Measurements from ENCODE around the gene C12orf57.

C12orf57 gene

DNA sequence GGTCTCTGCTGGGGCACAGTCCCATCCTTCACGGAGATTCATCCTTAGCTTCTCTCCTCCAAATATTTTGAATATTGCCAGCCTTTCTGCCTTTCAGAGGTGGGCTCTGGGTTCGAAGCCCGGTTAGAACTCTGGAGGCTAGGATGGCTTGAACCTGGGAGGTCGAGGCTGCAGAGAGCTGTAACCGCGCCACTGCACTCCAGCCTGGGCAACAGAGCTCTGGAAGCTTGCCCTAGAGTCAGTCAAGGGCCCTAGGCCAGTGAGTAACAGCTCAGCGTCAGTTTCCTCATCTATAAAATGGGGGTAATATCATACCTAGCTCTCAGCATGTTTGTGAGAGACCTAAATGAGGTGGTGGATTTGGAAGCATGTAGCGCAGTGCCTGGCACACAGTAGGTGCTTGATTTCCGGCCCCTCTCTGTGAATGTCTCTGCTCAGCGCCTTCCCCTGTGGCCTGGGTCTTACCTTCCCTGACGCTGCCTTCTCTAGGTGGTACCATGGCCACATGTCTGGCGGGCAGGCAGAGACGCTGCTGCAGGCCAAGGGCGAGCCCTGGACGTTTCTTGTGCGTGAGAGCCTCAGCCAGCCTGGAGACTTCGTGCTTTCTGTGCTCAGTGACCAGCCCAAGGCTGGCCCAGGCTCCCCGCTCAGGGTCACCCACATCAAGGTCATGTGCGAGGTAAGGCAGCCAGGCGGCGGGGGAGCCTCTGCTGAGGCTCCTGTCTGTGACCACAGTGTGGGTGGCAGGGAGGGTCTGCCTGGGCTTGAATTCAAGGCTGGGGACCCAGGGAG, 10.7 kb downstream of the C12orf57 start:
- no peak for DNase-seq

DNA sequence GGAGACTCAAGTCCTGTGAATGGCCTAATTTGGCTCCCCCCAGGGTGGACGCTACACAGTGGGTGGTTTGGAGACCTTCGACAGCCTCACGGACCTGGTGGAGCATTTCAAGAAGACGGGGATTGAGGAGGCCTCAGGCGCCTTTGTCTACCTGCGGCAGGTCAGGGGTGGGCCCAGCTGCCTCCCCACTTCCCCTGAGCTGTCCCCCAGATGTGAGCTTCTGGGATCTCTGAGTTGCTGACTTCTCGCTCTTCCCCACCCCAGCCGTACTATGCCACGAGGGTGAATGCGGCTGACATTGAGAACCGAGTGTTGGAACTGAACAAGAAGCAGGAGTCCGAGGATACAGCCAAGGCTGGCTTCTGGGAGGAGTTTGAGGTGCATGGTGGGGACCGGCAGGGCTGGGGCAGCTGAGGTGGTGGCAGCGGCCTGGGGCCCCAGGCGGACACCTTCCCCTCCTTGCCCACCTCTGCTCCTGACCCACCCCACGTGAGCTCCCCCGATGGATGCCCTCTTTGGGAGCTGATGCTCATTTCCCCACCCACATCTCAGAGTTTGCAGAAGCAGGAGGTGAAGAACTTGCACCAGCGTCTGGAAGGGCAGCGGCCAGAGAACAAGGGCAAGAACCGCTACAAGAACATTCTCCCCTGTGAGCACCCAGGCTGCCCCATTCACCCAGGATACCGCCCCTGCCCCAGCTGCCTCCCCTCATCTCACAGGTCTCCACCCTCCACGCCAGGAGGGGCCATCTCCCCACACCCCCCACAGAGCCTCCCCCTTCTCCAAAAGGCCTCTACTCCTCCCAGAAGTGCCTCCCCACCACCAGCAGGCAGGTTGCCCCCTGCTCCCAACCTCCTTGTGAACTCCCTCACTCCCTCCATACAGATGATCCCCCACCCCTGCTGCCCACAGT, 11.5 kb downstream of the C12orf57 start:
- no peak for DNase-seq

DNA sequence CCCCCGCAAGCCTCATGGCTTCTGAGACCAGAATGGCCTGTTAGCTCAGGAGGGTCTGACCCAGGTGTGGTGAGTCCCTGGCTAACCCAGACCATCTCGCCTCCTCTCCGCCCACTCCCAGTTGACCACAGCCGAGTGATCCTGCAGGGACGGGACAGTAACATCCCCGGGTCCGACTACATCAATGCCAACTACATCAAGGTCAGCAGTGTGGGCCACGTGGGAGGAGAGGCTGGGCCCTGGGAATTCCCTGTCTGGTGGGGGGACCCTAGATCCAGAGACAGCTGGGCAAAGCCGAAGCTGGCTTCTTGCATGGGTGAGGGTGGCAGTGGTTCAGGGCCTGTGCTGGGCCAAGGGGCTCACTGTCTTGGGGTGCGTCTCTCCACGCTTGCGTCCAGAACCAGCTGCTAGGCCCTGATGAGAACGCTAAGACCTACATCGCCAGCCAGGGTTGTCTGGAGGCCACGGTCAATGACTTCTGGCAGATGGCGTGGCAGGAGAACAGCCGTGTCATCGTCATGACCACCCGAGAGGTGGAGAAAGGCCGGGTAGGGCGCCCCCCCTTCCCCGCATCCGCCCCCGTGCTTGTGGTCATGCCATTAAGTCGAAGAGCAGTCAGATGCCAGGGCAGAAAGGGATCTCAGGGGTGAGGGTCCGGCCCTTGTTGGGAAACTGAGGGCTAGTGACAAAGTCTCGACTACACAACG, 12.4 kb downstream of the C12orf57 start:
- no peak for DNase-seq

DNA sequence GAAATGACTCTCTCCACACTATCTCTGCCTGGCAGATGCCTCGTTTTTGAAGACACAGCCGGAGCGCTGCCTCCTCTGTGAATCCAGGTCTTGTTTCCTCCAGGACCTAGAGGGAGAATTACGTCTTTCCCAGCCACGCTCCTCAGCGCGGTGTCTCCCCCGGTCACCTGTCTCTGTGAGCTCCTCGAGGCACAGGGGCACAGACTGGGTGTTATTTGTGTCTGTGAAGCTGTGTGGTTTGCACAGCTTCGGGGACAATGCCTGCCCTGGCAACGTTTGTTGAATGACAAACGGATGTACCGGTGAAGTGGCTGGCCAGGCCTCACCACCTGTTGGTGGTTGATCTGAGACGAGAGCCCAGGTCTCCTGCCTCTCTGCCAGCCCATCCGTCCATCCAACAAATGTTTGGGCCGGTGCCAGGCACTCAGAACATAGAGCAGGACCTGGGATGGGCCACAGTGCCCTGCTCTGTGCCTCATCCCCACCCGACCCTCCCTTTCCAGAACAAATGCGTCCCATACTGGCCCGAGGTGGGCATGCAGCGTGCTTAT, 13.4 kb downstream of the C12orf57 start:
- no peak for DNase-seq

DNA sequence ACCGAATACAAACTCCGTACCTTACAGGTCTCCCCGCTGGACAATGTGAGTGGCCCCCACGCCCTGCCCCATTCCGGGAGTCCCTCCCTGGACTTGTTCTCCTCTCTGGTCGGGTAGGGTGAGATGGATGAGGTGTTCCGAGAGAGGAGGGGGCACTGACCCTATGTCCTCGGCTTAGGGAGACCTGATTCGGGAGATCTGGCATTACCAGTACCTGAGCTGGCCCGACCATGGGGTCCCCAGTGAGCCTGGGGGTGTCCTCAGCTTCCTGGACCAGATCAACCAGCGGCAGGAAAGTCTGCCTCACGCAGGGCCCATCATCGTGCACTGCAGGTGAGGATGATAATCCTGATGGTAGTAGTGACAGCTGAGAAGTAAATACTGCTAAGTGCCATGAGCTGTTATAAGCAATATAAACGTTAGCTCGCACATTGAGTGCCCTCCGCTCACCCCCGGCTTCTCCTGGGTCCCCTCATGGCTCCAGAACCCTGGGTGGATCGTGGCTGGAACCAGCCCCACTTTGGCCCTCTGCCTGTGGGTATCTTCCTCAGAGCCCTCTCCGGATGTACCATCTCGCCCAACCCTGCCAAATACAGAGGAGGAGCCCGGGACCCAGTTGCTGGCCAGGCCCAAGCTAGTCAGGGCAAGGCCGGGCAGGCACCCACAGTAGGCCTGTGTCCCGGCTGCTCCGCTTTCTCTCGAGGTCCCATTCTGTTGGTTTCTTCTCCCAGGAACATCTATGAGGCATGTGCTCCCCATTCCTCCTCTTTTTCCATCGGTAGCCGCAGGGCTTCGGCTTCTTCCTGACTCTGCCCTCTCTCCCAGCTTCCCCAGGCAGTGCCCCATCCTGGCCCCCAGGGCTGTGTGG, 14.2 kb downstream of the C12orf57 start:
- DNase-seq = no peak

DNA sequence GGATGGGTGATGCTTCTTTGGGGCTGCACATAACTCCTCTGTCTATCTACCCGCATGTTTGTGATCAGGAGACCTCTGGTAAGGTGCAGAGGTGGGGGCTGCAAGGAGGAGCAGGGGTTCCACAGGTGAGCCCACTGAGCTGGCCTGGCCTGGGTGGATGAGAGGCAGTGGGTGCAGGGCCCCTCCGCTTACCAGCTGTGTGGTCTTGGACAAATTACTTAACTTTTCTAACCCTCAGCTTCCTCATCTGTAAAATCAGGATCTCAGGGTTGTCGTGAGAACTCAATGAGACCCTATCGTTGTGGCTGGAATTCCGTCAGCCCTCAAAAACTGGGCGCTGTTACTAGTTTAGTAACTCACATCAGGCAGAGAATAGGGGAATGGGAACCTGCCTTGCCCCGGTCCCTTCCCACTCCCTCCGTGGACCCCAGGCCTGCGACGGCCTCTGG, 14.8 kb downstream of the C12orf57 start:
- no peak for DNase-seq

DNA sequence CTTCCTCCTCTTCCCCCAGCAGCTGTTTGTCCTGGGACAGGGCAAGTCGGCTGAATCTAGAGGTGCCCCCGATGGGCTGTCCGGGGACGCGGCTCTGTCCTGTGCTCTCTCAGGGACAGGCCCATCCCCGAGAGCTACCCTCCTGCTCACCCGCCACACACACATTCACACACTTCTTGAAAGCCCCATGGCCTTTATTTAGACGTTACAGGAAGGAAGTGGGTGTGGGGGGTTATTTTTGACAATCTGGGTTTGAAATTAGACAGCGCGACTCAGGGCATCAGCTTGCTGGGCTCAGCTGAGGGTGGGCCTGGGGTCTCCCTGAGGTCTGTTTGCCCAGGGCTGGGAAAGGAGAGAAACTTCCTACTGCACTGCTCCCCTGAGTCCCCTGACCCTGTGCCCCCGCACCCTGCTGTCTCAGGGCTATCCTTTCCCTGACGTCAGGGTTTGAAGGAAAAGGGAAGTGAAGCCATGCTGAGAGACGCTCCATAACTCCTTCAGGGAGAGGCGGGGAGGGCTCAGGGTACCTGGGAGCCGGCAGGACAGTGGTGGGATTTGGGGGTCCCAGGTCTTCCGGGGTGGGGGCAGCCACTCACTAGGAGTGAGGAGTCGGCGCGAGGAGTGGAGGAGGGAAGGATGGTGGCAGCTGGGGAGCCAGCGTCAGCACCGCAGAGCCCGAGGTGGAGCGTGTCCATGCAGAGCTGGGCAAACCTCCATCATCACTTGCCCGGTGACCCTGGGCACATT, 15.4 kb downstream of the C12orf57 start:
- no peak for DNase-seq

DNA sequence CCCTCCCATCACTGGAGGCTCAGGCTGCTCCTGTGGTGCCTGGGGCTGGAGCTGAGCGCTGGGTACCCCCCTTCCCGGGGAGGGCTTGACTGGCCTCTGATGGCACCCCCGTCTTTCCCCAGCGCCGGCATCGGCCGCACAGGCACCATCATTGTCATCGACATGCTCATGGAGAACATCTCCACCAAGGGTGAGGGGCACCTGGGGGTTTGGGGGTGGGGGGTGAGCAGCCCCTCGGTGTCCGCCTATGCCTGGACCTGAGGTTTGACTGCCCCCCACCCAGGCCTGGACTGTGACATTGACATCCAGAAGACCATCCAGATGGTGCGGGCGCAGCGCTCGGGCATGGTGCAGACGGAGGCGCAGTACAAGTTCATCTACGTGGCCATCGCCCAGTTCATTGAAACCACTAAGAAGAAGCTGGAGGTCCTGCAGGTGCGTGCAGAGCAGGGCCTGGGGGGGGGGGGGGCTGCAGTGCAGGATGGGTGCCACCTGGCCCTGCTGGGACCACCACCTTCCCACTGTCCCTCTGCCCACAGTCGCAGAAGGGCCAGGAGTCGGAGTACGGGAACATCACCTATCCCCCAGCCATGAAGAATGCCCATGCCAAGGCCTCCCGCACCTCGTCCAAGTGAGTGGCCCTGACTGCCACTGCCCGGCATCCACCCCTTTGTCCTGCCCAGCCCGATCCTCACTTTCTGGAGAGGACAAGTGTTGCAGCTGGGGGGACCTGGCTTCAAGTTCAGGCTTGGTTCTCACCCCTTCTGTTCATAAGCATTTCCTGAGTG, 16.2 kb downstream of the C12orf57 start:
- DNase-seq = no peak

DNA sequence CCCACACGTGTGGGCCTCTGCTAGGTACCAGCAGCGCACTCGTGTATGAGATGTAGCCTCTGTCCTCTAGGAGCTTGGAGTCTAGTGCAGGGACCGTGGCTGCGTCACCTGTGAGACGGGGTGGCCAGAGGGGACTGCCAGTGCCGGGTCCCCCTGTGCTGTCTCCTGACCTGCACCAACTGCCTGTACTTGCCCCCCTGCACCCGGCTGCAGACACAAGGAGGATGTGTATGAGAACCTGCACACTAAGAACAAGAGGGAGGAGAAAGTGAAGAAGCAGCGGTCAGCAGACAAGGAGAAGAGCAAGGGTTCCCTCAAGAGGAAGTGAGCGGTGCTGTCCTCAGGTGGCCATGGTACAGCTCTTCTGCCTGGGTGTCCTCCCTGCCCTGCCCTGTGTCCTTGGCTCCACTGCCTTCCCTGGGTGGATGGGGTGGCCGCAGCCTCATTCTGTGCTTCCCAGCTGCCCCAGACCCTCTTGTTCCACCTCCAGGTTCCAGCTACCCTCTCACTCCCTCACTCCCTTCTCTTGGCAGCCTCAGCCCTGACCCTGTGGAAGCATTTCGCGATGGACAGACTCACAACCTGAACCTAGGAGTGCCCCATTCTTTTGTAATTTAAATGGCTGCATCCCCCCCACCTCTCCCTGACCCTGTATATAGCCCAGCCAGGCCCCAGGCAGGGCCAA, 16.9 kb downstream of the C12orf57 start:
- DNase-seq = peak; percentile 77

DNA sequence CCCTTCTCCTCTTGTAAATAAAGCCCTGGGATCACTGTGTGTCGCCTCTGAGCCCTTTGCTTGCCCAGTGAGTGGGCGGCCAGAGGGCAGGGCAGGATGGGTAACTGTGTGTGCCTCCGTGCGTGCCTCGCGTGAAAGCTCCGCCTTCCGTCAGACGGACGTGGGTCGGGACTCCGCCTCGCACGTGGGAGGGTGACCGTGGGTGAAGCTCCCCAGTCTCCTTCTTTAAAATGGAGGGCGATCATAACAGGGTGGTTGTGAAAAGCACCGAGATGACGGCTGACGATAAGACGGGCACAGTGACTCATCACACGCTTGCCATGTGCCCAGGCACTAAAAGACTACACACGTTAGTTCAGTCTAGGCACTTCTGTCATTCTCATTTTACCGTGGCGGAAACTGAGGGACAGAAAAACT, 17.5 kb downstream of the C12orf57 start:
- peak; percentile 94 for DNase-seq

DNA sequence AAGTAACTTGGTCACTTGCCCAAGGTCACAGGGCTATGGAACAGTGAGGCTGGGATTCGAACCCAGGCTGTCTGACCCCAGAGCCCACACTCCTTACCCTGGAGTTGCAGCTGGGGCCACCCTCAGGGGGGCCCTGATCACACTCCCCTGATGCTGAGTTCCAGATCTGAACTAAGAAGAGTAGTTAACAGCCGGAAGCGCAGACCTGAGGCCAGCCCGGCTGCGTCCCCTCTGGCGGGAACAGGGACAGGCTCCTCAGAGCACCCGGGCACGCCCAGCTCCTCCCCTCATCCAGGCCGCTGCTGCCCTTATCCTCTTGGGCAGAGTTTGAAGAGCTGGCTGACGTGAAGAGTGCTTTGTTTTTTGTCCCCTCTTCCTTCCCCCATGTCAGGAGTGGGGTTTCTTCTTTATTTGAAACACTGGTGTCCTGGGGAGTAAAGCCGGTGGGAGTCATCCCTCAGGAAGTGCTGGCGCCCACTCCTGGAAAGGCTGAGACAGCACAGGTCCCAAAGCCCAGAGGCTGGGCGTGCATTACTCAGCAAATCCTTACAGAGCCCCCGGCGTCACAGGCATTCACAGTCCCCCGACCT, 18.0 kb downstream of the C12orf57 start:
- DNase-seq = peak; percentile 99

DNA sequence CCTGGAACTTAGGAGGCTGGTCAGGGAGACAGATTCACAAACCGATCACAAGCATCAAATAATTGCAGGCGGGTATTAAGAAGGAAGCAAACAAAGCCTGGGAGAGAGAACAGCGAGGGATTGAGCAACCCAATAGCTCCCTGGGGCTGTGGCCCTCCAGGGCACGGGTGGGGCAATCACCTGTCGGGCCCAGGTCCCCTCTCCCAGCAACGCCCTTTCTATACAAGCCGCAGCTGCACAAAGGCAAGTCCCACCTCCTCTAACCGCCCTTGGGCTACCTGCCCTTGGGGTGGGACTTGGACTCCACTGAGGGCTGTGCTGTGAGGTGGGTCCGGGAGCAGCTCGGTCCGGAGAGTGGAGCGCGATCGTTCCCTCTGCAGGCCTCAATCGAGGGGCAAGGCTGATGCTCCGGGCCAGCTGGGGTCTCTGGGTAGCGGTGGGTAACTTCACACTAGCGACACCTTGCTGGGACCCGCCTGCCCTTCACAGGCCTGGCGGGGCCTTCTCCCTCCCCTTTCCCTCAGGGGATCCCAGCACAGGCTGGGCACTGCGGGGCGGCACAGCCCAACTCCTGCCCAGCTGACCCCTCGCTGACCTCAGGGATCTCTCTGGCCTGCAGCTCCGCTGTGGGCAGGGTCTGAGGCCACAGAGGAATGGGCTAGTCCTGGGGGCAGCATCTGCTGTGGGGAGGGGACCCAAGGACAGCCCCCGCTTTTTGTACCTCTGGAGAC, 18.6 kb downstream of the C12orf57 start:
- peak; percentile 98 for DNase-seq

DNA sequence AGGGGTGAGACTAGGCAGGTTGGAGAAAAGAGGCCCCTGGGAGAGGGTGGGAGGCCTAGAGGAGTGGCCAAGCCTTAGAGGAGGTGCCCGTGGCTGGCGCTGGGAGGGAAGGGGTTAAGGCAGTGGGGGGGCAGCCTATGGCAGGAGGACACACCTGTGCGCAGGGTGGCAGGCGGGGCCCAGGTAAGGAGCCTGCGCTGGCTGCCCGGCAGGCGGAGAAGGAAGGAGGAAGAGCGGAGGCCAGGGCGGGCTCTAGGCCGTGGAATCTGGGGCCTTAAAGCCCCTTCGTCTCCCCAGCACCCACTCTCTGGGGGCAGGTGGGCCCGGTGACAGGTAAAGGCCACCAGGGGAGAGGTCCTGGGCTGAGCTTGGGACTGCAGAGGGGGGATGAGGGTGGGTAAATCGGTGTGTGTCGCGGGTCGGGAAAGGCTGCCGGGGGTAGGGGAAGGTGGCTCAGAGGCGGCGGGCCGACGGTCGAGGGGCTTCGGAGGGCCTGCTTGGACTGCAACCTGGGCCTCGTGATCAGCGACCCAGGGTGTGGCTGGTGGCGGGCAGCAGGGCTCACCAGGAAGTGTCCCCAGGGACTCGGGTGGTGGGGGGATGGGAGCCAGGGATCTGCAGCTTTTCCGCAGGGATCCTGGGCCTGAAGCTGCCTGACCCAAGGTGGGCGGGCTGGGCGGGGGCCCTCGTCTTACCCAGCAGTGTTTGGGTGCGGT, 19.4 kb downstream of the C12orf57 start:
- peak; percentile 100 for DNase-seq

DNA sequence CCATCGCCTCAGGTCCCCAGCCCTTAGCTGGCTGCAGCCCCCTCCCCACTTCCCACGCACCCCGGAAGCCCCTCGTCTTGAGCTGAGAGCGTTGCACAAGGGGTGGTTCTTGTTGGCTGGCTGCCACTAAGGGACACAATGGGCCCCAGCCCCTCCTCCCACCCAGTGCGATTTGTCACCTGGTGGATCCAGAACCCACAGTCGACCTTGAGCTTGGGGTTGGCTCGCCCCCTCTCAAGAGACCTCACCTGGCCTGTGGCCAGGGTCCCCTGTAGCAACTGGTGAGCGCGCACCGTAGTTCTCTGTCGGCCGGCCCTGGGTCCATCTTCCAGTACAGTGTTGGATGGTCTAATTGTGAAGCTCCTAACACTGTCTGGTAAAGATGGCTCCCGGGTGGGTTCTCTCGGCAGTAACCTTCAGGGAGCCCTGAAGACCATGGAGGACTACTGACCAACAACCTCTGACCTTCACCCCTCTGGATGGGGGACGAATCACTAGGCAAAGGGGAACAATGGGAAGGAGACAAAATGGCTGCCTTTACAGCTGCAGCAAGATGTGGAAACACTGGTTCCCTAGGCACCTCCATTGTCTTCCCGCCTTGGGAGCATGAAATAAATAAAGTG, 20.1 kb downstream of the C12orf57 start:
- DNase-seq = peak; percentile 86

DNA sequence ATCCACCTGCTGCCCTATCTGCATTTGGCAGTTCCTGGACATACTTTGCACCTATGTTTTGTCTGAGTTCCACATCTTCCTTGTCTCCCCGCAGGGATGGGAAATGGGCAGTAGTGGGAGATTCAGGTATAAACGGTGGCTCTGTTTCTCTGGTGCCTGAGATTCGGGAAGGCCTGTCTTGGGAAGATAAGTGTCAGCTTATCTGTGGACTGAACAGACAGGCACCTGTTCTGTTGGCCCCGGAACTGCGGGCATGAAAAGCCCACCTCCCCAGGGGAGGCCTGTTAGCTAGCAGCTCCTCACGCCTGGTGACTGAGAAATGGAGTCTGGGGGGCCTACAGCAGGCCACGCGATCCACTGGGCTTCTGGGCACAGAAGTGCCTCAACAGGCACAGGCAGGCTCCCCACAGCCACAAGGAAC, 20.8 kb downstream of the C12orf57 start:
- peak; percentile 76 for DNase-seq

DNA sequence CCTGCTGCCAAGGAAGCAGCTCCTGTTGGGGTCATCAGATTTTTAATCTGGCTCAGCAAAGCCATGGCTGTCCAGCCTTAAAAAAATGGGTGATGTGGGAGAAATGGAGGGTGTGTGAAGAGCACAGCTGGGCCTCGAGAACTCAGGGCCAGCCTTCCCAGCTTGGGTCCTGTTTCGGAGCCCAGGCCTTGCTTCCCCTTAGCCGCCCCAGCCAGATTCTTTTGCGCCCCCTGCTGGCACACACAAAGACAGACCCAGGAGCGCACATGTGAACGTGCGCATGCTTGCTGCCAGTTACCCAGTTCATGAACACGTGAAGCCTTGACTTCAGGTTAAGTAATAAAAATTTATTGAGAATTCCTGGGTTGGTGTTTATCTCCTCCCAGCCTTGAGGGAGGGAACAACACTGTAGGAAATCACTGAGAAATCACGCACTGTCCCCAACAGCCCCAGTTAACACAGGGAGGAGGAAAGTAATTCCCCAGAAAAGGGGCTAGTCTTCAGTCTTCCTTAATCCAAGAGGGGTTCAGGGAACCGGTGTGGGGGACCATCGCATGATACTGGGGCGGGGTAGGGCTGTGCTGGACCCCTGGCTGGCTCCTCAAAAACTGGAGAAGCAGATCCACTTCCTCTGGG, 21.3 kb downstream of the C12orf57 start:
- peak; percentile 99 for DNase-seq

DNA sequence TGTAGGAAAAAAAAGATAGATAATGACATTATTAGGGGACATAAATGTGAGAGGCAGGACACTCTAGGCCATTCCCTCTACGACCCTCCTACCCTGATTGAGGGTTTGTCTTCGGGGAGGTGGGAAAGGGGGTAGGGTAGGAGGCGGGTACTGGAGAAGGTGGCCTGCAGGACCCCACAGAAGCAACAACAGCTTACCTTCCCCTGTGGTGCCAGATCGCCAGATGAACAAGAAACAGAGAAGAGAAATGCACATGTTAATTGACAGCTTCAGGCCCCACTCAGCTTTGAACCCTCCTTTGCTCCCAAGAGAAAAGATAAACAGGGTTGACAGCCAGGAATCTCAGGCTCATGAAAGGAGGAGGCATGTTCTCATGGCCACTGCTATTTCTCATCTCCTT, 21.9 kb downstream of the C12orf57 start:
- DNase-seq = peak; percentile 52
